HG03139 (cell line): ENCODE measurements around the gene ZFAND3.

Experiments used
- ATAC-seq: cut with Tn5 transposase; IDR thresholded peaks from one replicate; pipeline ENCODE4 v1.9.1; 2021; ENCODE audit not compliant: unreplicated experiment

Gene ZFAND3

DNA sequence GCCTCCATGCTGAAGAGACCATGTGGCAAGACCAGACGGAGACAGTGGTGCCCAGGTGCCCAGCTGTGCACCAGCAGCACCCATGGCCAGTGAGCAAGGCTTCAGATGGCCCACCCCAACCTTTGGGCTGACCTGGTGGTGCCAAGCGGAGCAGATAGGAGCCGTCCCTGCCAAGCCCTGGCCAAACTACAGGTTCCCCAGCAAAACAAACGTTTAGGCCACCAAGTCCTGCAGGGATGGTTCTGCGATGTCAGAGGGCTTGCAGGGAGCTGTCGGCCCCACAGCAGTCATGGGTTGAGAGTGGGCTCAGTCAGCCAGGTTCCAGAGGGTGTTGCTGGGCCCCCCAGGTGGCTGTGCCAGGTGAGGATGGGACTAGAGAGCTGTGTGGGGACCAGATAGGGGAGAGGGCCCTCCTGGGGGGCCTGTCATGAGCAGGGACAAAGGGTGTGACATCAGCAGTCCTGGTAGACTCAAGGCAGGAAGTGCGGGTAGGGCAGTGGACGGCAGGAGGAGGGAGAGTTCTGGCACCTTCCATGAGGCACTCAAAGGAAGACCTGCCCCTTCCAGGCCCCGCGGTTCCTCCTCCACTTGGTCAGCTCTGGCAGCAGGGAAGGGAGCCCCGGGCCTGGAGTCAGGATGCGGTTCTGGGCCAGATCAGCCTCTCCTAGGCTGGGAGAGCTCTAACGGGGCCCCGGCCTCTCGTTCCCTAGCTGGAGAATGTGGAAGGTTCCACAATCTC lies 342.4 kb downstream of the ZFAND3 start:
- no peak for ATAC-seq

- ATAC-seq, result no peak
These were observed 343.1 kb downstream of the ZFAND3 start for GRCh38 chr6:38162493-38163185.

DNA sequence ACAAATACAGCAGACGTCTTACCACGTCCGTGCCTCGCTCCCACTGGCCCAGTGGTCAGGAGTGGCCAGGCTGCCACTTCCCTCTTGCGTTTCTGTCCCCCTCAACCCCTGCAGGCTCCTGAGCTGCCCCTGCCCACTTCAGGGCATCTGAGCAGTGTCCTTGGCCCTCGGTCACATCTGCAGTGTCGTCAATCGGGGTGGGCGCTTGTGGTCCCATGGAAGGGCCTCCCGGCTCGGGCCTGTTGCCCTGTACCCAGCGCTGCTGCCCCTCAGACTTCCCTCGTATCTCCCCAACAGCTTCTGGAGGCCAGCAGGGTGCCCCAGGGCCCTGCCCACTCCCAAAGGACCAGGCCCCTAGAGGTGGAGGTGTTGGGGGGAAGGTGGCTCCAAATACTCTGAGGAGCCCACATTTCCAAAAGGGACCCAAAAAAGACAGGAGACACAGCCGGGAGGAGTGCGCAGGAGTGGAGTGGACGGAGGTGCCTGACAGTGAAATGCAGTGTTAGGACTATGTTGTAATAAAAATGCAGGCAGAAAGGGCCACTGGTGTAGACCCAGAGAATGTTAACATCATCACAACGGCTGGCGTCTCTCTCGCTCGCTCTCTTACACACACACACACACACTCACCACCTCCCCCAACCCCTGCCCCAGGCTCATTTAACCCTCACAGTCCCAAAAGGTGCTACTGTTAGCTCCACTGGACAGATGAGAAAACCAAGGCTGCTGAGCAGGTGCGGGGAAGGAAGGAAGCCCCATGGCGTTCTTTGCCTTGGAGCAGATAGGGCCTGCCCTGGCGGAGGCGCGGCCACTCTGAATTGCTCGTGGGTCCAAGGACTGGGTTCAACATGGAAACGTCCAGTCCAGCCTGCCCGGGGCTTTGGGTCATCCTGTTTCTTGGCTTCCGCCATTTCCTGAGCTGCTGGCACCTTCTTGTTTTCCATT lies 343.9 kb downstream of the ZFAND3 start:
- no peak for ATAC-seq

GRCh38 chr6:38164131-38164481 lies 344.6 kb downstream of the ZFAND3 start:
- ATAC-seq, result no peak

DNA sequence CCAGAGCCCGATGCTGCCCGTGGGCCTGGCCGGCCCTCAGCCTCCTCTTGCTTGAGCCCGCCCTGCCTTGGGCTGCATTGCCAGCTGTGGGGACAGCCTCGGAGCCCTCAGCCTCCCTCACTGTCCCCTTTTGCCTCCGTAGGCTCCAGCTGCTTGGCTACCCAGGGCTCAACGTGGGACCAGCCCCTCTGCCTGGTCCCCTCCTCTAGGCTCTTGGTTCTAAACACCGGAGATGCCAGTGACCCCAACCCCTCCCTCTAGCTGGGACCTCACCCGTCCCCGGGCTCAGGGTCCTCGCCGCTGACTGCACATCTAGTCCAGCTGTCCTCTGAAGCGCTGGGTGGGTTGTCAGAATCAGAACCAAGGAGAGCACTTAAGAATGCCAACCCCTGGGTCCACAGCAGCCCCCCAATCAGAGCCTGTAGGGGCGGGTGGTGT lies 345.2 kb downstream of the ZFAND3 start:
- no peak for ATAC-seq

DNA sequence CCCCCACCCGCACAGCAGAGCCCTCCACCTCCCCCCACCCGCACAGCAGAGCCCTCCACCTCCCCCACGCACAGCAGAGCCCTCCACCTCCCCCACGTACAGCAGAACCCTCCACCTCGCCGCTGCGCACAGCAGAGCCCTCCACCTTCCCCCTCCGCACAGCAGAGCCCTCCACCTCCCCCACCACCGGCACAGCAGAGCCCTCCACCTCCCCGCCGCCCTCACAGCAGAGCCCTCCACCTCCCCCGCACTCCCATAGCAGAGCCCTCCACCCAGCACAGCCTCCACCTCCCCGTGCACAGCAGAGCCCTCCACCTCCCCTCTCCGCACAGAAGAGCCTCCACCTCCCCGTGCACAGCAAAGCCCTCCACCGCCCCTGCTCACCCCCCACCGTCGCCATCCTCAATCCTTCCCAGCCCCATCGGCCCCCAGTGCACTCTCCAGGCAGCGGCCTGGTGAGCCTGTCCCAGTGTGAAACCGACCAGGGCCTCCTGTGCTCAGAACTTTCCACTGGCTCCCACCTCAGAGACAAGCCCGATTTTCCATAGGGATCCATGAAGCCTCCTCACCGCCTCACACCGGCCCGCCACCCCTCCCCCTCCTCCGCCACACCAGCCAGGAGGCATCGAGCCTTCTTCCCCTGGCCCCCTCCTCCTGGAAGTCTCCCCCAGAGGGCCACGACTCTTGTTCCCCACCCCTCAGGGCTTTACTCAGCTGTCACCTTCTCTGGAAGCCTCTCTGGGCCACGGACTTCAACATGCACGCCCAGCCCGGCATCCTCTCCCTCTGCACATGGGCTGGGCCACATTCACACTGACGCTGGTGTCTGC lies 347.1 kb downstream of the ZFAND3 start:
- no peak for ATAC-seq

DNA sequence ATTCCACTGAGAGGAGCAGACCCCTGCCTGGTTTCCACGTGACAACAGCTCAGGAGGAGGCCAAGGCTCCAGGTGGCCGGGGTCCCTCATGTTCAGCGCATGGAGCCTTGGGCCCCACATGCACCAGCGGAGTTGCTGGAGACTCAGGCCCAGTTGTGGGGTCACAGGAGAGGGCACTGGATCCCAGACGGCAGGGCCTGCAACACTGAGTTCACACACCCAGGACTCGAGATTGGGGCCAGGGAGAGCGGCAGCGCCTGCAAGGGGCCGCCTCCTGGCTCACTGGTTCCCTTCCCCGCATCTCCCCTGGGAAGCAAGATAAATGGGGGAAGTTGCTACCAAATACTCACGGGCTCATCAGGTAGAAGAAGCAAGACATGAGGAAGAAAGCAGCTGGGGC lies 348.1 kb downstream of the ZFAND3 start:
- no peak for ATAC-seq

GRCh38 chr6:38168126-38168525 lies 348.6 kb downstream of the ZFAND3 start:
- ATAC-seq, result no peak

DNA sequence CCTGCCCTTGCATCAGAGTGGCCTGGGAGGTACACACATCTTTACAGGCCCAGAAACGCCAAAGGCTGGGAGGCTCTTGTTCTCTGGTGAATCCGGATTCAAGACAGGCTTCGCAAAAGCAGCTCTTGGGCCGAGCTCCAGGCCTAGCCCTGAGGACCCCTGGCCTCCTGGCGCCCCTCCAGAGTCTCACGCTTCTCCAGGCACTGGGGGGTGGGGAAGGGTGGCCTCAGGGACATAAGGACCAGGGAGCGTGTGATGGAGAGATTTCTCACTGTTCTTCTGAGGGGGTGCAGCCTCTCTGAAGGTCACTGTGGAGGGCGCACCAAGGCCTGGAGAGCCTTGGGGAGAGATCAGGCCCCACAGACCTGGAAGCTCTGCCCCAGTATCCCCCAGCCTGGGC lies 349.2 kb downstream of the ZFAND3 start:
- ATAC-seq, result no peak

DNA sequence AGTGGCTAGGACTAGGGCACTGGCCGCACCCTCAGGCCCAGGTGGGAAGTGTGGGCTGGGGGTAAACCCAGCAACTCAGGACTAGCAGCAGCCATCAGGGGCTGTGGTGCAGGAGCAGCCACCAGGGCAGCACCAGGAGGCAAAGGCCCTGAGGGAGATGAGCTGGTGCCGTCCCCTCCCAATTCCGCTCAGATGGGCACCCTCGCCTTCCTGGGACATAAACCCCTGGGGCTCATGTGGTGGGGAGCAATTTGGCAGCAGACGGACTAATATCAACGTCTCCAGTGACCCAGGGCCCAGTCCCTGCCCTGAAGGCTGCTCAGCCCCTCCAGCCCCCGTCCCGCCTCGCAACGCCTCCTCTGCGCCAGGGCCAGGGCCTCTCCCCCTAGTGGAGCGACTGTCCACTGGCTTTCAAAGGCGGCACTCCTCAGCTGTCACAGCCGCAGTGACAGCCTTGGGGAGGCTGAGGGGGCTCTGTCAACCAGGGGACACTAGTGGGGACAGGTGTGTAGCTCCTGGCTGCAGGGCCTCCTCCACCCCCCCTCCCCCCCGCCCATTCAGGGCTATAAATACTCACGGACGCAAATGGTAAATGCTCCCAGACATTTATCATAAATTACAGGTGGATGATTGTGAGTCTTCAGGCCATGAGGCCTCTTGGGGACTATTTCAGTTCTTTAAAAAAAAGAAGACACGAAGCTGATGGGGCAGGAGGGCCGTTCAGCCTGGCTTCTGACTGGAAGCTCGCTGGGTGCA lies 349.9 kb downstream of the ZFAND3 start:
- ATAC-seq, result no peak

- ATAC-seq, result no peak
These were observed 350.5 kb downstream of the ZFAND3 start for GRCh38 chr6:38169977-38170526.

DNA sequence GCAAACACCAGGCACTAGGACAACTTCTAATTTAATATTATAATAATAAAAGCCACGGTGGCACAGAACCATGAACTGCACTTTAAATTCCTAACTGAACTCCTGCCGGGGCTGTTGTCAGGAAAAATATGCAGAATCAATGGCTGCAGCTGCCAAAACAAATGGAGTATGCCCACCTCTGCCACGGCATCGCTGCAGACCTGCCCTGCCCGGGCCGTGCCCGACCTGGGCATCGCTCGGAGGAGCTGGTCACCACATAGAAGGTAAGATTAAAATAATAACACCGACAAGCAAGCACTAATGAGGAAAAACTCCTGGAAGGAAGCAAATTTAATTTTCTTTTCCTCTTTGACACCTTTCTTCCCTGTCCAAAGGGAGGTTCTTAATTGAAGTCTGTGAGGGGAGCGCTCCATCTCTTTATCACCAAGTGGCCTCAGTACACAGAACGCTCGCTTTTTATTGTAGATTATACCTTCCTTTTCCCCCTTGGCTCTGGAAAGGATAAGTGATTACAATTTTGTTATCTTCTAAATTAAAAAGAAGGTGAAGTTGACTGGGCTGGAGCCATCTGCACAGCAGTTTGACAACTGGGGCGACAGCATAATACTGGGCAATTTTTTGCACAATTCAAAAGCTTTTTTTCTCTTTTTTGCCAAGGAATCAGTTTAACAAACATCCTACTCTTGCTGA lies 351.3 kb downstream of the ZFAND3 start:
- ATAC-seq, result no peak

GRCh38 chr6:38171997-38172738 lies 352.6 kb downstream of the ZFAND3 start:
- no peak for ATAC-seq

GRCh38 chr6:38172739-38173410 lies 353.3 kb downstream of the ZFAND3 start:
- ATAC-seq, result no peak

DNA sequence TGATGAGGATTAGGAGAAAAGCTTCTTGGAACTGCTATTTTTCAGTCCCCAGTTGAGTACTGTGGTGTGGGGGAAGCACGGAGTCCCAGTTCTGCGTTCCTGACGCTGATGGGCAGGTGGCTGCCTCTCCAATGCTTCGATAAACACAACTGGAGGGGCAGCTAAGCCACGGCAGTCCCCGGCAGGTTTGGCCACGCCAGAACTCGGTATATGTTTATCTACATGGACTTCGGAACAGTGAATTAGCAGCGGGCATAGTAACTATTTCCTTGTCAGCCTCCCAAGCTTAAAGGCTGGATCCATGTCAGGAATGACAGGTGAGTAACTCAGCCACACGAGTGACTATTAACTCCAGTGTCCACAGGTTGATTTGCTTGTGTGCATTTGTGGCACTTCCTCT lies 354.4 kb downstream of the ZFAND3 start:
- no peak for ATAC-seq

DNA sequence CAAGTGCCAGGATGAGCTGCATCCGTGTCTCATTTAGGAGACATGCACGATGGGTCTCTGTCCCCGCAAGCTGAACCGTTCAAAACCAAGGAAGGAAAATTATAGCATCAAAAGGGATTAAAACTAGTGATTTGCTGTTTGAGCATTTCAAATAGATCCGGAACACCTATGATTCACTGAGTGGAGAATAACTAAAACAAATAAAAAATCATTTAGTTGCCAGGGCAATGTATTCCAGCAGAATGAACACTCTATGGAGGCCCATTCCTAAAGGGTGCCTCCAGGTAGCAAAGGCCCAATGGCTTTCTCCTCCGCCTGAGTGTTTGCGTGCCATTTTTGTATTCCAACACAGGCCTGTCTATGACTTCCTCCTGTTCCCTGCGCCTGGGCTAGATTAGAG lies 354.8 kb downstream of the ZFAND3 start:
- ATAC-seq, result no peak

- ATAC-seq, result no peak
These were observed 355.4 kb downstream of the ZFAND3 start for GRCh38 chr6:38174806-38175495.
